IMR-90 (cell line): ENCODE measurements around the gene TTC39A. TPM values are rescaled to one million over a fixed set of nuclear protein-coding genes. Genes with fewer than 3 reads are reported as not detected.

Experiments used
- ATAC-seq: fragments of 200-7000 bp; cut with Tn5 transposase; 2 replicates; pipeline ENCODE4 v1.9.1; 2020; ENCODE audit warnings: low read depth, mild to moderate bottlenecking, moderate library complexity
- BruUV-seq: library from RNA; stranded (reverse); fragments of 400-500 nt; replicated peaks from 2 replicates; lab custom pipeline; 2021; lab: Mats Ljungman, UMichigan
- CTCF ChIA-PET: fragments of 300-600 bp; formaldehyde crosslinking; extraction: SDS; loops from one replicate; lab custom pipeline; 2021; ENCODE audit warnings: antibody characterized with exemption; lab: Yijun Ruan, JAX
- POLR2A ChIA-PET: fragments of 300-600 bp; sonication (Branson Sonifier 250); formaldehyde crosslinking; loops from one replicate; lab custom pipeline; 2022; ENCODE audit warnings: antibody characterized with exemption; ENCODE audit not compliant: unreplicated experiment; lab: Charles Lee
- DNase-seq: peaks from one replicate; pipeline ENCODE4 v3.0.0; 2013
- H2AFZ ChIP-seq: replicated peaks from 2 replicates; pipeline ENCODE3; 2013; ENCODE audit warnings: low read length, mild to moderate bottlenecking; ENCODE audit not compliant: poor library complexity
- H2AK5ac ChIP-seq: 2 replicates; pipeline ENCODE4 v1.6.1; 2013; ENCODE audit warnings: low read depth, low read length, inconsistent platforms
- H2AK9ac ChIP-seq: replicated peaks from 2 replicates; pipeline ENCODE3; 2013; ENCODE audit warnings: mild to moderate bottlenecking, low read depth, low read length, moderate library complexity; ENCODE audit not compliant: poor library complexity
- H2BK120ac ChIP-seq: 2 replicates; pipeline ENCODE4 v1.6.1; 2013; ENCODE audit warnings: low read depth, low read length, inconsistent platforms
- H2BK15ac ChIP-seq: 3 replicates; pipeline ENCODE4 v1.6.1; 2013; ENCODE audit warnings: low read depth, low read length, inconsistent platforms
- H2BK20ac ChIP-seq: 2 replicates; pipeline ENCODE4 v1.6.1; 2013; ENCODE audit warnings: low read depth, mild to moderate bottlenecking, inconsistent platforms, low read length, moderate library complexity
- H2BK5ac ChIP-seq: 2 replicates; pipeline ENCODE4 v1.6.1; 2013; ENCODE audit warnings: mild to moderate bottlenecking, low read depth, low read length, inconsistent platforms; ENCODE audit not compliant: poor library complexity, severe bottlenecking
- H3K14ac ChIP-seq: replicated peaks from 2 replicates; pipeline ENCODE4 v1.6.1; 2013; ENCODE audit warnings: low read depth, low read length, inconsistent platforms
- H3K18ac ChIP-seq: 2 replicates; pipeline ENCODE4 v1.6.1; 2013; ENCODE audit warnings: low read depth, low read length, control low read depth
- H3K23ac ChIP-seq: 2 replicates; pipeline ENCODE4 v1.6.1; 2013; ENCODE audit warnings: low read depth, low read length, inconsistent platforms
- H3K27ac ChIP-seq: 2 replicates; pipeline ENCODE4 v1.5.1; 2013; ENCODE audit warnings: mild to moderate bottlenecking, control low read depth, low read length; ENCODE audit not compliant: insufficient read depth
- H3K27me3 ChIP-seq: 2 replicates; pipeline ENCODE4 v1.6.1; 2013; ENCODE audit warnings: low read length; ENCODE audit not compliant: control insufficient read depth, insufficient read depth
- H3K36me3 ChIP-seq: 2 replicates; pipeline ENCODE4 v1.6.1; 2013; ENCODE audit warnings: low read length, mixed read lengths; ENCODE audit not compliant: control insufficient read depth, insufficient read depth
- H3K4ac ChIP-seq: 2 replicates; pipeline ENCODE4 v1.6.1; 2013; ENCODE audit warnings: low read depth, low read length, inconsistent platforms
- H3K4me1 ChIP-seq: 2 replicates; pipeline ENCODE4 v1.6.1; 2013; ENCODE audit warnings: low read length, mixed read lengths; ENCODE audit not compliant: control insufficient read depth, insufficient read depth
- H3K4me2 ChIP-seq: 2 replicates; pipeline ENCODE4 v1.6.1; 2013; ENCODE audit warnings: low read depth, mild to moderate bottlenecking, control low read depth, low read length, moderate library complexity
- H3K4me3 ChIP-seq: 2 replicates; pipeline ENCODE4 v1.5.1; 2013; ENCODE audit warnings: low read depth, mild to moderate bottlenecking, control low read depth, low read length, moderate library complexity; ENCODE audit not compliant: insufficient read depth
- H3K56ac ChIP-seq: 2 replicates; pipeline ENCODE4 v1.6.1; 2013; ENCODE audit warnings: low read length, inconsistent platforms; ENCODE audit not compliant: insufficient read depth; ENCODE audit errors: extremely low read depth
- H3K79me1 ChIP-seq, 2 experiments: 2 replicates each; pipeline ENCODE4 v1.6.1; 2013; ENCODE audit warnings: low read length in 2 of 2, inconsistent platforms in 1 of 2, low read depth in 1 of 2
- H3K9ac ChIP-seq: 2 replicates; pipeline ENCODE4 v1.6.1; 2013; ENCODE audit warnings: low read depth, low read length, control low read depth
- H3K9me1 ChIP-seq: 2 replicates; pipeline ENCODE4 v1.6.1; 2013; ENCODE audit warnings: low read length, inconsistent platforms; ENCODE audit not compliant: insufficient read depth
- H3K9me3 ChIP-seq: 2 replicates; pipeline ENCODE4 v1.6.1; 2013; ENCODE audit warnings: low read length; ENCODE audit not compliant: control insufficient read depth, insufficient read depth
- H4K20me1 ChIP-seq: 2 replicates; pipeline ENCODE4 v1.6.1; 2013; ENCODE audit warnings: low read length, inconsistent platforms; ENCODE audit not compliant: insufficient read depth
- H4K5ac ChIP-seq: 2 replicates; pipeline ENCODE4 v1.6.1; 2013; ENCODE audit warnings: mild to moderate bottlenecking, low read depth, low read length, control low read depth
- H4K8ac ChIP-seq, 2 experiments: 2 replicates each; pipeline ENCODE4 v1.6.1; 2013; ENCODE audit warnings: low read depth in 2 of 2, low read length in 2 of 2, control low read depth in 1 of 2, inconsistent platforms in 1 of 2
- H4K91ac ChIP-seq: 2 replicates; pipeline ENCODE4 v1.6.1; 2013; ENCODE audit warnings: low read depth, low read length, inconsistent platforms; ENCODE audit not compliant: insufficient read depth
- CTCF ChIP-seq: conservative IDR thresholded peaks from 2 replicates; pipeline ENCODE4 v1.5.1; 2012; ENCODE audit warnings: mild to moderate bottlenecking, low read depth, low read length, improper control_type of control experiment
- MXI1 ChIP-seq: IDR thresholded peaks from 2 replicates; pipeline ENCODE4 v1.6.1; 2012; ENCODE audit warnings: low read depth, mild to moderate bottlenecking, low read length, moderate library complexity, borderline replicate concordance
- RAD21 ChIP-seq: IDR thresholded peaks from 2 replicates; pipeline ENCODE4 v1.6.1; 2012; ENCODE audit warnings: low read length, improper control_type of control experiment
- RCOR1 ChIP-seq: IDR thresholded peaks from 2 replicates; pipeline ENCODE4 v1.6.1; 2012; ENCODE audit warnings: mild to moderate bottlenecking, low read length, improper control_type of control experiment; ENCODE audit not compliant: insufficient replicate concordance
- WGBS, 2 experiments: methylation state at CpG; one replicate each; pipeline versions ENCODE4 v1.1.5 to v1.1.7; 2013; ENCODE audit warnings: missing lambda C conversion rate in 2 of 2; ENCODE audit not compliant: insufficient read length in 1 of 2; ENCODE audit errors: extremely low coverage in 2 of 2; 5-methylcytosine and 5-hydroxymethylcytosine counted together
- dilution Hi-C: fragments of 300-500 bp; cut with HindIII; formaldehyde crosslinking; loops from one replicate; pipeline ENCODE4 v1.14.3; 2018; ENCODE audit warnings: low sequenced_read_pairs; ENCODE audit not compliant: unreplicated experiment
- in situ Hi-C: fragments of 300-500 bp; cut with MboI; formaldehyde crosslinking; loops from 3 replicates; pipeline ENCODE4 v1.14.3; 2019; ENCODE audit warnings: low sequenced_read_pairs, inconsistent platforms, mixed read lengths
- intact Hi-C: fragments of 100-400 bp; cut with micrococcal nuclease; formaldehyde crosslinking; loops from 2 replicates; pipeline ENCODE4 v1.10.0; 2022
- polyA plus RNA-seq, 3 experiments: library from polyadenylated mRNA; depleted of rRNA; stranded (reverse); fragments of >200 nt; gene quantifications; 2 replicates each; pipeline ENCODE4 v1.2.3, GENCODE V29; 2012; ENCODE audit warnings: low replicate concordance in 1 of 3
- total RNA-seq: library from RNA; depleted of rRNA; stranded (reverse); fragments of >200 nt; gene quantifications from 2 replicates; pipeline ENCODE4 v1.2.3, GENCODE V29; 2012
- TF ChIP-seq, protein P1 (sequence below): fragments of 150-350 bp; IDR thresholded peaks from 2 replicates; pipeline ENCODE4 v1.6.1; 2016; ENCODE audit warnings: low read depth, mild to moderate bottlenecking, low read length, moderate library complexity, borderline replicate concordance
- TF ChIP-seq, protein P2 (sequence below): fragments of 150-350 bp; IDR thresholded peaks from 2 replicates; pipeline ENCODE4 v1.6.1; 2017; ENCODE audit warnings: mild to moderate bottlenecking, antibody characterized with exemption, low read length, low read depth

The TTC39A gene
- total and polyA plus RNA-seq, 2 of the 4 experiments (the other 2 are of a cell fraction), result 0.62 to 0.72 TPM

- TF ChIP-seq MXI1, result no peak
Observed at GRCh38 chr1:51346086-51346942, 16.0 kb upstream of the TTC39A start (continued).

GRCh38 chr1:51345300-51345687 is 14.9 kb upstream of the TTC39A start:
- H4K91ac ChIP-seq, result no peak overlapping the region
- H2BK15ac ChIP-seq, result no peak overlapping the region
- no peaks in the 10 kb centered on the region for H3K36me3 ChIP-seq
- no peaks in the 10 kb centered on the region for H3K9me3 ChIP-seq
- no peak overlapping the region for H3K4me3 ChIP-seq
- no peak overlapping the region for H3K4ac ChIP-seq
- no peak overlapping the region for H2BK20ac ChIP-seq
- H4K8ac ChIP-seq, result no peak overlapping the region
- BruUV-seq, result no TSS peak
- no peak for DNase-seq
- H3K18ac ChIP-seq, result no peak overlapping the region
- no peaks in the 10 kb centered on the region; the same call in 1 of the 2 replicates for H3K4me1 ChIP-seq
- no peaks in the 10 kb centered on the region for H4K20me1 ChIP-seq
- POLR2A ChIA-PET, result no interaction called here
- H3K27ac ChIP-seq, result no peak overlapping the region
- H3K23ac ChIP-seq, result no peak overlapping the region
- no peaks in the 10 kb centered on the region for H3K9me1 ChIP-seq
- no peak overlapping the region for H2AFZ ChIP-seq
- no peak overlapping the region for H4K5ac ChIP-seq
- dilution Hi-C loops (no loop called here), in situ Hi-C loops (no loop called here), intact Hi-C loops (no loop called here)
- CTCF ChIA-PET, result no interaction called here
- WGBS, 2 experiments, result 45% methylated on average over 7 of the region's 15 CpGs; no CpG with 5 or more reads in 1 of the 2 experiments
- no peak overlapping the region for H2BK120ac ChIP-seq
- no peak for ATAC-seq
- H2AK5ac ChIP-seq, result no peak overlapping the region
- no peak overlapping the region for H3K14ac ChIP-seq
- H2AK9ac ChIP-seq, result no peak overlapping the region
- H2BK5ac ChIP-seq, result no peak overlapping the region
- no peak overlapping the region for H3K9ac ChIP-seq
- TF ChIP-seq RAD21 (no peak), RCOR1 (no peak), CTCF (no peak)
- TF ChIP-seq, protein P1, sequence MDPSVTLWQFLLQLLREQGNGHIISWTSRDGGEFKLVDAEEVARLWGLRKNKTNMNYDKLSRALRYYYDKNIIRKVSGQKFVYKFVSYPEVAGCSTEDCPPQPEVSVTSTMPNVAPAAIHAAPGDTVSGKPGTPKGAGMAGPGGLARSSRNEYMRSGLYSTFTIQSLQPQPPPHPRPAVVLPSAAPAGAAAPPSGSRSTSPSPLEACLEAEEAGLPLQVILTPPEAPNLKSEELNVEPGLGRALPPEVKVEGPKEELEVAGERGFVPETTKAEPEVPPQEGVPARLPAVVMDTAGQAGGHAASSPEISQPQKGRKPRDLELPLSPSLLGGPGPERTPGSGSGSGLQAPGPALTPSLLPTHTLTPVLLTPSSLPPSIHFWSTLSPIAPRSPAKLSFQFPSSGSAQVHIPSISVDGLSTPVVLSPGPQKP, result no peak
- TF ChIP-seq, protein P2, sequence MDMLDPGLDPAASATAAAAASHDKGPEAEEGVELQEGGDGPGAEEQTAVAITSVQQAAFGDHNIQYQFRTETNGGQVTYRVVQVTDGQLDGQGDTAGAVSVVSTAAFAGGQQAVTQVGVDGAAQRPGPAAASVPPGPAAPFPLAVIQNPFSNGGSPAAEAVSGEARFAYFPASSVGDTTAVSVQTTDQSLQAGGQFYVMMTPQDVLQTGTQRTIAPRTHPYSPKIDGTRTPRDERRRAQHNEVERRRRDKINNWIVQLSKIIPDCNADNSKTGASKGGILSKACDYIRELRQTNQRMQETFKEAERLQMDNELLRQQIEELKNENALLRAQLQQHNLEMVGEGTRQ, result no peak
- no peak overlapping the region for H3K4me2 ChIP-seq
- H3K56ac ChIP-seq, result no peak overlapping the region
- H3K27me3 ChIP-seq, result peaks cover 41% of the 10 kb centered on the region
- H3K79me1 ChIP-seq, result no peaks in the 10 kb centered on the region
